Measurements from ENCODE around the gene IL20RB. TPM values are rescaled to one million over a fixed set of nuclear protein-coding genes. Genes with fewer than 3 reads are reported as not detected.

Gene IL20RB
- total and polyA plus RNA-seq, 2 of the 4 experiments (the other 2 are of a cell fraction): 0.72 to 0.97 TPM

DNA sequence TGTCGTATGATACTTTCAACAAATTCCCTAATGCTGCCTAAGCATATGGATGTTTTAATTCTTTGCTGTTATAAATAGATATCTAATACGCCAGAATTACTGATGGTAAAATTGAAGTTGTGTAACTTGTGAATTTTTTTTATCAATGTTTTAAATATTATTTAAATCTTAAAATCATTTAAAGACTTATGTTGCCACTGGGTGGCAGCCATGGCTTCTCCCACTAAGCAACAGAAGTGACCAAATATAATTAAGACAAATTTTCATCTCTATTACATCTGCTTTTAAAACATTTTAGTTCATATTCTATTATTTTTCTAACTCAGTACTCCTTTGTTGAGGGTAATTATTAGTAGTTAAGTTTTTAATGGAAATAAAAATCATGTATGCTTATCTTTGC lies 8.1 kb upstream of the IL20RB start:
- no TSS peak for BruUV-seq (replicated peaks)
- ATAC-seq (ENCODE audit: low read depth): no peak
- CTCF ChIA-PET: no interaction called here

More for the DNA sequence above, 8.1 kb upstream of the IL20RB start:
- Histone ChIP-seq H3K9me3 (ENCODE audit: control insufficient read depth, insufficient read depth, low read length) (no peaks in the 10 kb centered on the region), H3K9me1 (ENCODE audit: insufficient read depth, low read length) (peaks cover 7% of the 10 kb centered on the region), H3K4me2 (ENCODE audit: low read depth, low read length) (no peak overlapping the region), H3K9ac (ENCODE audit: low read depth, low read length) (no peak overlapping the region), H2BK120ac (ENCODE audit: low read depth, low read length) (no peak overlapping the region), H3K4me3 (ENCODE audit: insufficient read depth, low read depth, low read length) (no peak overlapping the region), H4K8ac (ENCODE audit: low read depth in 2 of 2, low read length in 2 of 2) (no peak overlapping the region), H3K79me1 (ENCODE audit: low read depth in 1 of 2, low read length in 2 of 2) (peaks cover 18 to 29% of the 10 kb centered on the region in 2 experiments), H2AFZ (replicated peaks; ENCODE audit: low read length, poor library complexity) (no peak overlapping the region), H3K27me3 (ENCODE audit: control insufficient read depth, insufficient read depth, low read length) (no peaks in the 10 kb centered on the region), H3K14ac (replicated peaks; ENCODE audit: low read depth, low read length) (no peak overlapping the region), H4K91ac (ENCODE audit: insufficient read depth, low read depth, low read length) (no peak overlapping the region), H3K4me1 (ENCODE audit: control insufficient read depth, insufficient read depth, low read length) (peaks cover 5% of the 10 kb centered on the region), H2BK5ac (ENCODE audit: low read depth, low read length, poor library complexity, severe bottlenecking) (no peak overlapping the region), H3K56ac (ENCODE audit: extremely low read depth, insufficient read depth, low read length) (no peak overlapping the region), H3K23ac (ENCODE audit: low read depth, low read length) (no peak overlapping the region), H2BK20ac (ENCODE audit: low read depth, low read length) (no peak overlapping the region), H4K20me1 (ENCODE audit: insufficient read depth, low read length) (no peaks in the 10 kb centered on the region), H4K5ac (ENCODE audit: low read depth, low read length) (no peak overlapping the region), H3K27ac (ENCODE audit: insufficient read depth, low read length) (no peak overlapping the region), H3K18ac (ENCODE audit: low read depth, low read length) (no peak overlapping the region), H3K36me3 (ENCODE audit: control insufficient read depth, insufficient read depth, low read length) (peaks cover 3% of the 10 kb centered on the region), H2AK9ac (replicated peaks; ENCODE audit: low read depth, low read length, poor library complexity) (no peak overlapping the region), H2AK5ac (ENCODE audit: low read depth, low read length) (no peak overlapping the region), H3K4ac (ENCODE audit: low read depth, low read length) (no peak overlapping the region), H2BK15ac (ENCODE audit: low read depth, low read length) (no peak overlapping the region)
- POLR2A ChIA-PET (ENCODE audit: unreplicated experiment): no interaction called here
- in situ Hi-C loops (cut with MboI; ENCODE audit: low sequenced_read_pairs) (no loop called here), intact Hi-C loops (cut with micrococcal nuclease) (loop anchor here (1.0 kb wide), 1 partner anchor 64 kb away; no protein-coding TSS in a partner anchor), dilution Hi-C loops (cut with HindIII; ENCODE audit: low sequenced_read_pairs, unreplicated experiment) (no loop called here)
- TF ChIP-seq NFE2L2 (IDR thresholded peaks at IDR 0.05; ENCODE audit: low read depth, low read length) (no peak), RAD21 (IDR thresholded peaks at IDR 0.05; ENCODE audit: low read length) (peak; percentile 21), MAFK (IDR thresholded peaks at IDR 0.05; ENCODE audit: low read depth, low read length) (no peak), RFX5 (IDR thresholded peaks at IDR 0.05; ENCODE audit: low read depth, low read length) (no peak)
- TF ChIP-seq, protein P1, sequence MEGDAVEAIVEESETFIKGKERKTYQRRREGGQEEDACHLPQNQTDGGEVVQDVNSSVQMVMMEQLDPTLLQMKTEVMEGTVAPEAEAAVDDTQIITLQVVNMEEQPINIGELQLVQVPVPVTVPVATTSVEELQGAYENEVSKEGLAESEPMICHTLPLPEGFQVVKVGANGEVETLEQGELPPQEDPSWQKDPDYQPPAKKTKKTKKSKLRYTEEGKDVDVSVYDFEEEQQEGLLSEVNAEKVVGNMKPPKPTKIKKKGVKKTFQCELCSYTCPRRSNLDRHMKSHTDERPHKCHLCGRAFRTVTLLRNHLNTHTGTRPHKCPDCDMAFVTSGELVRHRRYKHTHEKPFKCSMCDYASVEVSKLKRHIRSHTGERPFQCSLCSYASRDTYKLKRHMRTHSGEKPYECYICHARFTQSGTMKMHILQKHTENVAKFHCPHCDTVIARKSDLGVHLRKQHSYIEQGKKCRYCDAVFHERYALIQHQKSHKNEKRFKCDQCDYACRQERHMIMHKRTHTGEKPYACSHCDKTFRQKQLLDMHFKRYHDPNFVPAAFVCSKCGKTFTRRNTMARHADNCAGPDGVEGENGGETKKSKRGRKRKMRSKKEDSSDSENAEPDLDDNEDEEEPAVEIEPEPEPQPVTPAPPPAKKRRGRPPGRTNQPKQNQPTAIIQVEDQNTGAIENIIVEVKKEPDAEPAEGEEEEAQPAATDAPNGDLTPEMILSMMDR (conservative IDR thresholded peaks at IDR 0.05; ENCODE audit: low read depth, low read length): peak; percentile 36; the same call in 1 of the 2 replicates
- TF ChIP-seq, protein P2, sequence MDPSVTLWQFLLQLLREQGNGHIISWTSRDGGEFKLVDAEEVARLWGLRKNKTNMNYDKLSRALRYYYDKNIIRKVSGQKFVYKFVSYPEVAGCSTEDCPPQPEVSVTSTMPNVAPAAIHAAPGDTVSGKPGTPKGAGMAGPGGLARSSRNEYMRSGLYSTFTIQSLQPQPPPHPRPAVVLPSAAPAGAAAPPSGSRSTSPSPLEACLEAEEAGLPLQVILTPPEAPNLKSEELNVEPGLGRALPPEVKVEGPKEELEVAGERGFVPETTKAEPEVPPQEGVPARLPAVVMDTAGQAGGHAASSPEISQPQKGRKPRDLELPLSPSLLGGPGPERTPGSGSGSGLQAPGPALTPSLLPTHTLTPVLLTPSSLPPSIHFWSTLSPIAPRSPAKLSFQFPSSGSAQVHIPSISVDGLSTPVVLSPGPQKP (IDR thresholded peaks at IDR 0.05; ENCODE audit: borderline replicate concordance, low read depth, low read length): no peak
- DNase-seq: no peak
- no CpG with 5 or more reads among the region's 2 CpGs for WGBS, 2 experiments (ENCODE audit: extremely low coverage in 2 of 2, insufficient read length in 1 of 2)

All from IMR-90 (cell line).